ENCODE measurements around the gene FAM234B.

The FAM234B gene

GRCh38 chr12:13060581-13060980 is 16.4 kb downstream of the FAM234B start:
- TF ChIP-seq, protein P1, sequence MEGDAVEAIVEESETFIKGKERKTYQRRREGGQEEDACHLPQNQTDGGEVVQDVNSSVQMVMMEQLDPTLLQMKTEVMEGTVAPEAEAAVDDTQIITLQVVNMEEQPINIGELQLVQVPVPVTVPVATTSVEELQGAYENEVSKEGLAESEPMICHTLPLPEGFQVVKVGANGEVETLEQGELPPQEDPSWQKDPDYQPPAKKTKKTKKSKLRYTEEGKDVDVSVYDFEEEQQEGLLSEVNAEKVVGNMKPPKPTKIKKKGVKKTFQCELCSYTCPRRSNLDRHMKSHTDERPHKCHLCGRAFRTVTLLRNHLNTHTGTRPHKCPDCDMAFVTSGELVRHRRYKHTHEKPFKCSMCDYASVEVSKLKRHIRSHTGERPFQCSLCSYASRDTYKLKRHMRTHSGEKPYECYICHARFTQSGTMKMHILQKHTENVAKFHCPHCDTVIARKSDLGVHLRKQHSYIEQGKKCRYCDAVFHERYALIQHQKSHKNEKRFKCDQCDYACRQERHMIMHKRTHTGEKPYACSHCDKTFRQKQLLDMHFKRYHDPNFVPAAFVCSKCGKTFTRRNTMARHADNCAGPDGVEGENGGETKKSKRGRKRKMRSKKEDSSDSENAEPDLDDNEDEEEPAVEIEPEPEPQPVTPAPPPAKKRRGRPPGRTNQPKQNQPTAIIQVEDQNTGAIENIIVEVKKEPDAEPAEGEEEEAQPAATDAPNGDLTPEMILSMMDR (conservative IDR thresholded peaks at IDR 0.05; ENCODE audit: low read depth, low read length) = no peak
- no peak for DNase-seq (ENCODE audit: low read depth)
- H3K4me3 ChIP-seq (ENCODE audit: low read length) = no peak overlapping the region

- DNase-seq (ENCODE audit: low read depth) = no peak
- no peak overlapping the region for H3K4me3 ChIP-seq (ENCODE audit: low read length)
- TF ChIP-seq, protein P1 (conservative IDR thresholded peaks at IDR 0.05; ENCODE audit: low read depth, low read length) = no peak
These were observed 17.2 kb downstream of the FAM234B start for GRCh38 chr12:13061377-13061776.

GRCh38 chr12:13062669-13063068 is 18.5 kb downstream of the FAM234B start:
- no peak overlapping the region for H3K4me3 ChIP-seq (ENCODE audit: low read length)
- TF ChIP-seq, protein P1 (conservative IDR thresholded peaks at IDR 0.05; ENCODE audit: low read depth, low read length) = no peak
- no peak for DNase-seq (ENCODE audit: low read depth)

DNA sequence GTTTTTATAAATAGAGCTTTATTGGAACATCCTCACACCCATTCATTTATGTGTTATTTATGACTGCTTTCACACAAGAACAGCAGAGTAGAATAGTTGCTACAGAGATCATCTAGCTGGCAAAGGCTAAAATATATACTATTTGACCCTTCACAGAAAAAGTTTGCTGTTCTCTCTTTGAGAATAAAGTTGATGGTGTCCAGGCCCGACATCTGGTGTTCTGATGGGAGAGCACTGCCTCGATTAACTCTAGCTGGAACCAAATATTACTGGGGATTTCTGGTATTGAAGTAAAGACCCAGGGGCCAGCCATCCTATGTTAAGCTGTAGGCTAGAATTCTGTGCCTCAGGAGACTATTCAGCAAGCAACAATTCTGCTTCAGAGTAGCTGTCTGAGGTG is 21.8 kb downstream of the FAM234B start:
- H3K4me3 ChIP-seq (ENCODE audit: low read length) = no peak overlapping the region
- TF ChIP-seq, protein P1 (conservative IDR thresholded peaks at IDR 0.05; ENCODE audit: low read depth, low read length) = no peak
- DNase-seq (ENCODE audit: low read depth) = no peak

- TF ChIP-seq, protein P1 (conservative IDR thresholded peaks at IDR 0.05; ENCODE audit: low read depth, low read length) = no peak
- DNase-seq (ENCODE audit: low read depth) = no peak
- H3K4me3 ChIP-seq (ENCODE audit: low read length) = no peak overlapping the region
These were observed 22.3 kb downstream of the FAM234B start for GRCh38 chr12:13066459-13066858.

DNA sequence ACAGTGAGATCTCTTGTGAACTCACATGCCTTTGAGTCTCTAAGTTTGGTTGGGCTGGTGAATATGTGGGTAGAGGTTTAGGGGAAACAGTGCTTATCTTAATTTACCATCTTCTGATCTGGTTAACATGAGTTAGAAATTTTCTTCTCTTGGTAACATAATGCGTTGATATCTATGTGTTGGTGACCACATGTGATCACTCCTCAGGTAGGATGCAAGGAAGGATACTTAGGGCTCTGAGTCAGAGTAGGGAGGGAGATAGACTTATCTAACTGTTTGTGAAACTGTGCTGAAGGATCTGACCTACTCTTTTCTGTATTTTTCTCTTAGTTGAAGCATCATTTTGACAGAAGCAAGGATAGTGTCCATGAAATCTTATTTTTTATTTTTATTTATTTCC is 23.1 kb downstream of the FAM234B start:
- DNase-seq (ENCODE audit: low read depth) = no peak
- no peak overlapping the region for H3K4me3 ChIP-seq (ENCODE audit: low read length)
- TF ChIP-seq, protein P1 (conservative IDR thresholded peaks at IDR 0.05; ENCODE audit: low read depth, low read length) = no peak

GRCh38 chr12:13069380-13069779 is 25.2 kb downstream of the FAM234B start:
- DNase-seq (ENCODE audit: low read depth) = no peak
- no peak overlapping the region for H3K4me3 ChIP-seq (ENCODE audit: low read length)
- TF ChIP-seq, protein P1 (conservative IDR thresholded peaks at IDR 0.05; ENCODE audit: low read depth, low read length) = no peak

Measured in retinal pigment epithelial cell (primary cell).